CD14-positive monocyte (primary cell): ENCODE results near the gene AMACR. TPM values are rescaled to one million over a fixed set of nuclear protein-coding genes. Genes with fewer than 3 reads are reported as not detected.

Experiments used
- DNase-seq, 3 donors: peaks; one replicate each; pipeline ENCODE4 v3.0.0-alpha.2; 2011 to 2022
- H2AFZ ChIP-seq: 2 replicates; pipeline ENCODE4 v1.6.0; 2012; ENCODE audit warnings: mild to moderate bottlenecking, low read depth, low read length, inconsistent platforms; ENCODE audit not compliant: insufficient read depth, poor library complexity, severe bottlenecking
- H3K27ac ChIP-seq, 2 donors: 1 replicate in 1 of 2; 2 replicates in 1 of 2; pipeline ENCODE4 v1.5.1; 2012 to 2013; ENCODE audit warnings: low read length in 2 of 2, control low read depth in 1 of 2, inconsistent platforms in 1 of 2, low read depth in 1 of 2, mild to moderate bottlenecking in 1 of 2
- H3K27me3 ChIP-seq, 2 donors: one replicate each; pipeline versions ENCODE4 v1.6.0 to v1.6.1; 2011 to 2013; ENCODE audit warnings: low read length in 2 of 2; ENCODE audit not compliant: control insufficient read depth in 2 of 2, insufficient read depth in 2 of 2
- H3K36me3 ChIP-seq, 2 donors: replicated peaks in 1 of 2; 1 replicate in 1 of 2; 2 replicates in 1 of 2; pipeline versions ENCODE4 v1.5.1 to v1.6.1; 2012 to 2013; ENCODE audit warnings: low read length in 2 of 2, control low read depth in 1 of 2, inconsistent platforms in 1 of 2, mild to moderate bottlenecking in 1 of 2; ENCODE audit not compliant: insufficient read depth in 2 of 2, control insufficient read depth in 1 of 2
- H3K4me1 ChIP-seq, 2 donors: 1 replicate in 1 of 2; 2 replicates in 1 of 2; pipeline versions ENCODE4 v1.5.1 to v1.6.1; 2012 to 2013; ENCODE audit warnings: low read length in 2 of 2, control low read depth in 1 of 2, inconsistent platforms in 1 of 2, mild to moderate bottlenecking in 1 of 2, moderate library complexity in 1 of 2; ENCODE audit not compliant: insufficient read depth in 2 of 2, control insufficient read depth in 1 of 2
- H3K4me2 ChIP-seq: replicated peaks from 2 replicates; pipeline ENCODE3; 2012; ENCODE audit warnings: low read length, moderate library complexity, mild to moderate bottlenecking; ENCODE audit not compliant: poor library complexity, severe bottlenecking; ENCODE audit errors: extremely low read depth
- H3K4me3 ChIP-seq, 3 experiments: fragments of 200-600 bp in 1 of 3; sonication (generic) in 1 of 3; replicated peaks in 1 of 3; 1 replicate in 2 of 3; 2 replicates in 1 of 3; pipeline ENCODE4 v1.5.1; 2011 to 2013; ENCODE audit warnings: low read length in 3 of 3, mild to moderate bottlenecking in 3 of 3, control low read depth in 2 of 3, low read depth in 2 of 3, inconsistent platforms in 1 of 3, moderate library complexity in 1 of 3
- H3K79me2 ChIP-seq: 2 replicates; pipeline ENCODE4 v1.6.0; 2012; ENCODE audit warnings: mild to moderate bottlenecking, control low read depth, inconsistent platforms, low read length, moderate library complexity; ENCODE audit not compliant: insufficient read depth
- H3K9ac ChIP-seq: 2 replicates; pipeline ENCODE4 v1.6.0; 2017; ENCODE audit warnings: low read length, mild to moderate bottlenecking; ENCODE audit not compliant: insufficient read depth, poor library complexity, severe bottlenecking
- H3K9me3 ChIP-seq, 2 donors: replicated peaks in 1 of 2; 1 replicate in 1 of 2; 2 replicates in 1 of 2; pipeline versions ENCODE4 v1.5.1 to v1.6.1; 2012 to 2013; ENCODE audit warnings: low read length in 2 of 2, control low read depth in 1 of 2; ENCODE audit not compliant: control insufficient read depth in 1 of 2, insufficient read depth in 1 of 2
- H4K20me1 ChIP-seq: 2 replicates; pipeline ENCODE4 v1.6.0; 2012; ENCODE audit warnings: mild to moderate bottlenecking, low read length, control low read depth, moderate library complexity; ENCODE audit not compliant: insufficient read depth
- H3K27ac Mint-ChIP-seq, 7 donors: one replicate each; pipeline ENCODE4 v1.8.0; 2020; ENCODE audit warnings: mild to moderate bottlenecking in 7 of 7, mixed read lengths in 7 of 7, moderate library complexity in 6 of 7, inconsistent platforms in 2 of 7
- H3K27me3 Mint-ChIP-seq, 3 donors: one replicate each; pipeline ENCODE4 v1.8.0; 2021 to 2022; ENCODE audit warnings: low read depth in 3 of 3, mild to moderate bottlenecking in 3 of 3, mixed read lengths in 3 of 3, moderate library complexity in 3 of 3, inconsistent platforms in 1 of 3
- H3K36me3 Mint-ChIP-seq, 2 donors: one replicate each; pipeline ENCODE4 v1.8.0; 2020; ENCODE audit warnings: mixed read lengths in 2 of 2, inconsistent platforms in 1 of 2, mild to moderate bottlenecking in 1 of 2
- H3K4me1 Mint-ChIP-seq: one replicate; pipeline ENCODE4 v1.8.0; 2020; ENCODE audit warnings: mild to moderate bottlenecking, mixed read lengths
- H3K4me3 Mint-ChIP-seq, 2 donors: one replicate each; pipeline ENCODE4 v1.8.0; 2020; ENCODE audit warnings: mild to moderate bottlenecking in 2 of 2, mixed read lengths in 2 of 2, moderate library complexity in 1 of 2
- H3K9me3 Mint-ChIP-seq, 7 donors: one replicate each; pipeline ENCODE4 v1.8.0; 2020 to 2022; ENCODE audit warnings: mixed read lengths in 7 of 7, mild to moderate bottlenecking in 6 of 7, moderate library complexity in 6 of 7, inconsistent platforms in 2 of 7
- CTCF ChIP-seq: fragments of 200-600 bp; IDR thresholded peaks from one replicate; pipeline ENCODE4 v1.8.0; 2022; ENCODE audit warnings: antibody characterized with exemption, mild to moderate bottlenecking
- WGBS: methylation state at CpG from one replicate; pipeline ENCODE4 v1.1.5; 2013; ENCODE audit warnings: missing lambda C conversion rate; ENCODE audit not compliant: insufficient coverage; 5-methylcytosine and 5-hydroxymethylcytosine counted together
- intact Hi-C, 2 donors: fragments of 100-400 bp; cut with micrococcal nuclease; formaldehyde crosslinking; loops; one replicate each; pipeline versions ENCODE4 v1.15.0 to v1.15.1; 2023
- polyA plus RNA-seq, 3 donors: library from polyadenylated mRNA; depleted of rRNA in 1 of 3; unstranded in 2 of 3; stranded (reverse) in 1 of 3; fragments of 300-500 nt in 2 of 3; fragments of >200 nt in 1 of 3; fragmentation: Illumina TruSeq in 2 of 3; gene quantifications; 1 replicate in 2 of 3; 2 replicates in 1 of 3; pipeline ENCODE4 v1.2.3, GENCODE V29; 2012 to 2021

The AMACR gene
- polyA plus RNA-seq, 3 donors: 1.2 to 6.1 (median 4.8) TPM

GRCh38 chr5:33999978-34000377, 7.9 kb downstream of the AMACR start:
- Mint-ChIP-seq H3K27ac (no peak overlapping the region), H3K4me3 (no peak overlapping the region), H3K9me3 (no peaks in the 10 kb centered on the region), H3K27me3 (no peaks in the 10 kb centered on the region), H3K4me1 (peaks cover 10% of the 10 kb centered on the region), H3K36me3 (peaks cover 5 to 19% of the 10 kb centered on the region in 2 donors)
- no peaks in the 10 kb centered on the region for H3K9me3 ChIP-seq
- no CpG with 5 or more reads among the region's 4 CpGs for WGBS
- no peak overlapping the region for H3K4me3 ChIP-seq
- no peak for DNase-seq
- H4K20me1 ChIP-seq: no peaks in the 10 kb centered on the region
- TF ChIP-seq CTCF: no peak
- no peak overlapping the region for H2AFZ ChIP-seq
- H3K4me1 ChIP-seq: no peaks in the 10 kb centered on the region
- H3K36me3 ChIP-seq: peaks cover 4 to 10% of the 10 kb centered on the region in 2 donors
- H3K4me2 ChIP-seq: no peak overlapping the region
- no peak overlapping the region for H3K27ac ChIP-seq
- H3K79me2 ChIP-seq: no peaks in the 10 kb centered on the region
- H3K9ac ChIP-seq: no peak overlapping the region
- intact Hi-C loops: no loop called here
- no peaks in the 10 kb centered on the region for H3K27me3 ChIP-seq

- Histone ChIP-seq H3K27me3 (no peaks in the 10 kb centered on the region), H3K4me3 (no peak overlapping the region), H3K36me3 (no peaks in the 10 kb centered on the region), H4K20me1 (no peaks in the 10 kb centered on the region), H3K4me1 (no peaks in the 10 kb centered on the region), H3K4me2 (no peak overlapping the region), H3K79me2 (no peaks in the 10 kb centered on the region), H3K27ac (no peak overlapping the region), H2AFZ (no peak overlapping the region), H3K9ac (no peak overlapping the region), H3K9me3 (no peaks in the 10 kb centered on the region)
- peaks cover 10% of the 10 kb centered on the region for H3K4me1 Mint-ChIP-seq
- peaks cover 4 to 12% of the 10 kb centered on the region in 2 donors for H3K36me3 Mint-ChIP-seq
- intact Hi-C loops: no loop called here
- H3K9me3 Mint-ChIP-seq: no peaks in the 10 kb centered on the region
- peak; percentile 12 to 46 (median 34) for DNase-seq
- H3K27me3 Mint-ChIP-seq: no peaks in the 10 kb centered on the region
- H3K4me3 Mint-ChIP-seq: no peak overlapping the region
- peak; percentile 44 for TF ChIP-seq CTCF
- H3K27ac Mint-ChIP-seq: peak overlapping the region in 1 of 7 donors; percentile 21
- WGBS: 6% methylated on average over 5 of the region's 6 CpGs
Measured at GRCh38 chr5:33997331-33997983, 10.4 kb downstream of the AMACR start.
